NOMO-1 treated with DMSO at 0.1 percent for 48 hours (cell line): ENCODE measurements around the gene PKD1L1.
"Not testable (repeated sequence)": the region's sequence is repeated elsewhere in the genome, so short reads cannot be mapped to it uniquely, and the experiment has no call there.

Experiments
- DNase-seq: peaks from one replicate; lab custom pipeline; 2025; ENCODE audit not compliant: unreplicated experiment; lab: John Stamatoyannopoulos, UW

The PKD1L1 gene

GRCh38 chr7:47939425-47940036, 8.7 kb downstream of the PKD1L1 start:
- no peak for DNase-seq

GRCh38 chr7:47938574-47939165, 9.6 kb downstream of the PKD1L1 start:
- no peak for DNase-seq

- DNase-seq = peak; percentile 26
These were observed 10.3 kb downstream of the PKD1L1 start for GRCh38 chr7:47937711-47938573.

GRCh38 chr7:47937065-47937687, 11.1 kb downstream of the PKD1L1 start:
- DNase-seq = no peak

- DNase-seq = no peak
These were observed 11.9 kb downstream of the PKD1L1 start for GRCh38 chr7:47936323-47936722.

GRCh38 chr7:47935336-47935735, 12.9 kb downstream of the PKD1L1 start:
- DNase-seq = no peak

- DNase-seq = no peak
These were observed 13.4 kb downstream of the PKD1L1 start for GRCh38 chr7:47934831-47935230.

GRCh38 chr7:47933215-47933614, 15.1 kb downstream of the PKD1L1 start:
- DNase-seq = no peak

- DNase-seq = no peak
These were observed 15.7 kb downstream of the PKD1L1 start for GRCh38 chr7:47932466-47933037.

- DNase-seq = no peak
These were observed 16.2 kb downstream of the PKD1L1 start for GRCh38 chr7:47932016-47932415.

GRCh38 chr7:47931005-47932004, 17.0 kb downstream of the PKD1L1 start:
- DNase-seq = no peak

GRCh38 chr7:47924266-47924665, 24.0 kb downstream of the PKD1L1 start:
- no peak for DNase-seq

- DNase-seq = not testable (repeated sequence)
These were observed 25.0 kb downstream of the PKD1L1 start for GRCh38 chr7:47923081-47923875.

GRCh38 chr7:47916514-47916913, 31.8 kb downstream of the PKD1L1 start:
- not testable (repeated sequence) for DNase-seq

GRCh38 chr7:47915616-47915976, 32.7 kb downstream of the PKD1L1 start:
- DNase-seq = no peak

GRCh38 chr7:47914717-47915615, 33.3 kb downstream of the PKD1L1 start:
- DNase-seq = no peak

GRCh38 chr7:47912332-47912731, 35.9 kb downstream of the PKD1L1 start:
- DNase-seq = no peak

- no peak for DNase-seq
These were observed 39.5 kb downstream of the PKD1L1 start for GRCh38 chr7:47908720-47909119.
